GM12891 (cell line): Measurements from ENCODE around the gene NME3.

Experiments
- PAX5 ChIP-seq: IDR thresholded peaks from 2 replicates; pipeline ENCODE4 v1.6.1; 2011; ENCODE audit warnings: low read length, moderate library complexity, mild to moderate bottlenecking; ENCODE audit not compliant: insufficient read depth, severe bottlenecking
- POLR2A ChIP-seq: IDR thresholded peaks from 2 replicates; pipeline ENCODE4 v1.6.1; 2011; ENCODE audit warnings: low read depth, low read length, control low read depth
- POLR2AphosphoS5 ChIP-seq: IDR thresholded peaks from 2 replicates; pipeline ENCODE4 v1.6.1; 2011; ENCODE audit warnings: low read depth, low read length, control low read depth
- POU2F2 ChIP-seq: IDR thresholded peaks from 2 replicates; pipeline ENCODE4 v1.6.1; 2011; ENCODE audit warnings: low read depth, mild to moderate bottlenecking, control low read depth, low read length, moderate library complexity
- SPI1 ChIP-seq: IDR thresholded peaks from 2 replicates; pipeline ENCODE4 v1.6.1; 2011; ENCODE audit warnings: low read depth, low read length, control low read depth
- TAF1 ChIP-seq: IDR thresholded peaks from 2 replicates; pipeline ENCODE4 v1.6.1; 2011; ENCODE audit warnings: low read depth, low read length, control low read depth

DNA sequence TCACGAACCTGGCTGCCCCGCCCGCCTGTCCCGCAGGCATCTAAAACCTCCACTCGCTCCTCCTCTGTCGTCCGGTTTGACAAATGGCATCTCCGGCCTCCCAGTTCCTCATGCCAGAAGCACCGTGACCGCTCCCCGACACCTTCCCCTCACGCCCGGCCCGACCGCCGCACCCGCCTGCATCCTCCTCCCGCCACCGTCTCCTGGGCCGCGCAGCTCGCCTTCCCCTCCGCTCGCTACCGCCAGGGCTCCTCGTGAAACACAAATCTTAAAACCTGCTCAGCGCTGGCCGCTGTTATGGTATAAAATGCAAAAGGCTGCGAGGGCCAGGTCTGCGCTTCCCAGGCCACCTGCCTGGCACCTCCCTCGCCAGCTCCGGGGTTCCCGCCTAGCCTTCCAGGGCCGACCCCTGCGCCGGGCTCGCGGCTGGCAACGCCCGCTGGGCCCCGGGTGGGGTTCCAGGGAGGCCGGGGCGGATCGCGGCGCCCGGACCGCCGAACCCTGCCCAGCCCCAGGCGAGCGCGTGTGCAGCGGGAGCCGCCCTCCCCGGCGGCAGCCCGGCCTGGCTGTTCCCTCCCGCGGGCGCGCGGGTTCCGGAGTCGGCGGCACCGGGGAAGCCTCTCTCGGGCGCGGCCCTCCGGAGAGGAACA lies 10.5 kb upstream of the NME3 start:
- no peak for TF ChIP-seq POLR2A
- TF ChIP-seq TAF1, result no peak
- peak; percentile 29; the same call in 1 of the 2 replicates for TF ChIP-seq SPI1
- no peak for TF ChIP-seq PAX5
- TF ChIP-seq POLR2AphosphoS5, result no peak
- no peak for TF ChIP-seq POU2F2
